ENCODE measurements around the gene RASL10B. TPM values are rescaled to one million over a fixed set of nuclear protein-coding genes. Genes with fewer than 3 reads are reported as not detected.

Gene RASL10B
- total and polyA plus RNA-seq, 2 donors (not counting 1 experiment from before 2014, with no cell fraction given) = 0.78 to 1.5 TPM

DNA sequence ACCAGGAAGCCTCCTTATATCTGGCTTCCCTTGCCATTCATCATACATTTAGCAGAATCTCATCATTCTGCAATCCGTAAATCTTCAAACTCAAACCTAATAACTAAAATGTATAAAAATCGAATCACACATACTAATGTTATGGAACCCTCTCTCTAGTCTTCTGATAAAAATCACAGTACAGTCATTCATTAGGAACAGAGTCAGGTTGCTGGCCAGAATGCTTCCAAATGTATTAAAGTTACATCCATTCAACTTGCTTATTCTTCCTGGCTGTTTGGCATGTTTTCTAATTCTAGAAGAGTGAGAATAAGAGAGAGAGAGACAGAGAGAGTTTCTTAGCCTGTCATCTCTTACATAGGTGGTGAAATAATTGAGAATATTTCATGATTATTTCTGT, 16.5 kb upstream of the RASL10B start:
- no peaks in the 10 kb centered on the region for H3K79me2 ChIP-seq (ENCODE audit: control insufficient read depth, insufficient read depth, low read length)
- H3K4me3 ChIP-seq (replicated peaks in 1 of 4; ENCODE audit: control extremely low read depth in 1 of 4, insufficient read depth in 1 of 4, low read depth in 3 of 4, low read length in 4 of 4) = no peak overlapping the region
- peaks cover 5% of the 10 kb centered on the region for H3K4me1 ChIP-seq (ENCODE audit: control insufficient read depth, extremely low read depth, insufficient read depth, low read length)
- H2AFZ ChIP-seq (ENCODE audit: low read length) = no peak overlapping the region
- H3K27ac ChIP-seq (ENCODE audit: insufficient read depth, low read length) = no peak overlapping the region
- no peak for DNase-seq (ENCODE audit: low read depth in 2 of 2)
- no peaks in the 10 kb centered on the region for H3K9me3 ChIP-seq (ENCODE audit: control insufficient read depth, insufficient read depth, low read depth, low read length)
- H4K20me1 ChIP-seq (ENCODE audit: control insufficient read depth, extremely low read depth, insufficient read depth, low read length) = no peaks in the 10 kb centered on the region
- TF ChIP-seq EZH2 (IDR thresholded peaks at IDR 0.05; ENCODE audit: low read length, missing control alignments) = no peak
- TF ChIP-seq, protein P1, sequence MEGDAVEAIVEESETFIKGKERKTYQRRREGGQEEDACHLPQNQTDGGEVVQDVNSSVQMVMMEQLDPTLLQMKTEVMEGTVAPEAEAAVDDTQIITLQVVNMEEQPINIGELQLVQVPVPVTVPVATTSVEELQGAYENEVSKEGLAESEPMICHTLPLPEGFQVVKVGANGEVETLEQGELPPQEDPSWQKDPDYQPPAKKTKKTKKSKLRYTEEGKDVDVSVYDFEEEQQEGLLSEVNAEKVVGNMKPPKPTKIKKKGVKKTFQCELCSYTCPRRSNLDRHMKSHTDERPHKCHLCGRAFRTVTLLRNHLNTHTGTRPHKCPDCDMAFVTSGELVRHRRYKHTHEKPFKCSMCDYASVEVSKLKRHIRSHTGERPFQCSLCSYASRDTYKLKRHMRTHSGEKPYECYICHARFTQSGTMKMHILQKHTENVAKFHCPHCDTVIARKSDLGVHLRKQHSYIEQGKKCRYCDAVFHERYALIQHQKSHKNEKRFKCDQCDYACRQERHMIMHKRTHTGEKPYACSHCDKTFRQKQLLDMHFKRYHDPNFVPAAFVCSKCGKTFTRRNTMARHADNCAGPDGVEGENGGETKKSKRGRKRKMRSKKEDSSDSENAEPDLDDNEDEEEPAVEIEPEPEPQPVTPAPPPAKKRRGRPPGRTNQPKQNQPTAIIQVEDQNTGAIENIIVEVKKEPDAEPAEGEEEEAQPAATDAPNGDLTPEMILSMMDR (conservative IDR thresholded peaks at IDR 0.05 in 1 of 2, IDR thresholded peaks at IDR 0.05 in 1 of 2; ENCODE audit: low read depth in 1 of 2, low read length in 2 of 2) = no peak
- H3K27me3 ChIP-seq (ENCODE audit: control insufficient read depth, insufficient read depth, low read length) = no peaks in the 10 kb centered on the region
- no peak overlapping the region for H3K4me2 ChIP-seq (ENCODE audit: extremely low read depth, insufficient read depth, low read length)
- H3K36me3 ChIP-seq (ENCODE audit: control insufficient read depth, insufficient read depth, low read length) = peaks cover 2% of the 10 kb centered on the region
- no peak overlapping the region for H3K9ac ChIP-seq (ENCODE audit: insufficient read depth, low read length)

DNA sequence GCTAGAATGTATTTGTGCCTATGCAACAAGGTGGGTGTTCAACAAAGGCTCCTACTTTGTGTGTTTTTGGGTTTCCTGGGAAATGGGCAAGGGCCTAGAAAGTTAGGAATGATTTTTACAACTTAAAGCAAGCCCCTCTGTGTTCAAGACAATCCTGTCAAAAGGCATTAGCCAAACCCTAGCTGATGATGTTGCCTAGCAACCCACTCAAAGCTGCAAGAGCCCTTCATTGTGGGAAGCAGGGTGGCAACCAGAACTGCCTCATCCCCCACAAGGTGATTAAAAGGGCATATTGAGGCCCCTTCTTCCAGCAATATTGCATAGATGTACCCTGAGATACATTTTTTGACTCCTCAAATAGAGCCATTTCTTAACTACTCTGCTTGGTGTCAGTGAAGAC, 16.0 kb upstream of the RASL10B start:
- Histone ChIP-seq H3K27me3 (ENCODE audit: control insufficient read depth, insufficient read depth, low read length) (no peaks in the 10 kb centered on the region), H3K9ac (ENCODE audit: insufficient read depth, low read length) (no peak overlapping the region), H4K20me1 (ENCODE audit: control insufficient read depth, extremely low read depth, insufficient read depth, low read length) (no peaks in the 10 kb centered on the region), H3K79me2 (ENCODE audit: control insufficient read depth, insufficient read depth, low read length) (no peaks in the 10 kb centered on the region), H3K4me1 (ENCODE audit: control insufficient read depth, extremely low read depth, insufficient read depth, low read length) (peaks cover 5% of the 10 kb centered on the region), H3K9me3 (ENCODE audit: control insufficient read depth, insufficient read depth, low read depth, low read length) (no peaks in the 10 kb centered on the region), H3K36me3 (ENCODE audit: control insufficient read depth, insufficient read depth, low read length) (peaks cover 2% of the 10 kb centered on the region), H3K4me3 (replicated peaks in 1 of 4; ENCODE audit: control extremely low read depth in 1 of 4, insufficient read depth in 1 of 4, low read depth in 3 of 4, low read length in 4 of 4) (no peak overlapping the region), H3K4me2 (ENCODE audit: extremely low read depth, insufficient read depth, low read length) (no peak overlapping the region), H3K27ac (ENCODE audit: insufficient read depth, low read length) (no peak overlapping the region), H2AFZ (ENCODE audit: low read length) (no peak overlapping the region)
- no peak for TF ChIP-seq EZH2 (IDR thresholded peaks at IDR 0.05; ENCODE audit: low read length, missing control alignments)
- TF ChIP-seq, protein P1 (conservative IDR thresholded peaks at IDR 0.05 in 1 of 2, IDR thresholded peaks at IDR 0.05 in 1 of 2; ENCODE audit: low read depth in 1 of 2, low read length in 2 of 2) = no peak
- DNase-seq (ENCODE audit: low read depth in 2 of 2) = no peak

DNA sequence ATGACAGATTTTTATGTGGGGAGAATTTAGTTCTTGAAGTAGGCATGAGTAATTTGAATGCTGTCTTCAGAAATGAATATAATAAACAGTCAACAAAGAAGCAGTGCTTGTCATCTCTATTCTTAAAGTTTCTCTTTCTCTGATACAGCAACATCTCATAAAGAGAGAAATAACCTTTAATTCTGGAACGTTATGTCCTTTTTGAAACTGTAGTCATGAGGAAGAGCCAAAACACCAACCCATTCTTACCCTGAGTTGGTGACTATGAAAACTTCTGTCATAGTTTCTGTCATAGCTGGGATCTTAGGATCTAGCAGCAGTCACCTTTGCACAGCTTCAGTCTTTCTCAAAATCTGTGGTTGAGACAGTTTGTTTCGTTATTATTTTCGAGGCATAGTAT, 15.3 kb upstream of the RASL10B start:
- Histone ChIP-seq H3K4me2 (ENCODE audit: extremely low read depth, insufficient read depth, low read length) (no peak overlapping the region), H3K4me3 (replicated peaks in 1 of 4; ENCODE audit: control extremely low read depth in 1 of 4, insufficient read depth in 1 of 4, low read depth in 3 of 4, low read length in 4 of 4) (no peak overlapping the region), H3K27me3 (ENCODE audit: control insufficient read depth, insufficient read depth, low read length) (no peaks in the 10 kb centered on the region), H3K79me2 (ENCODE audit: control insufficient read depth, insufficient read depth, low read length) (no peaks in the 10 kb centered on the region), H3K9me3 (ENCODE audit: control insufficient read depth, insufficient read depth, low read depth, low read length) (no peaks in the 10 kb centered on the region), H3K27ac (ENCODE audit: insufficient read depth, low read length) (no peak overlapping the region), H3K36me3 (ENCODE audit: control insufficient read depth, insufficient read depth, low read length) (peaks cover 2% of the 10 kb centered on the region), H3K9ac (ENCODE audit: insufficient read depth, low read length) (no peak overlapping the region), H2AFZ (ENCODE audit: low read length) (no peak overlapping the region), H3K4me1 (ENCODE audit: control insufficient read depth, extremely low read depth, insufficient read depth, low read length) (peaks cover 5% of the 10 kb centered on the region), H4K20me1 (ENCODE audit: control insufficient read depth, extremely low read depth, insufficient read depth, low read length) (no peaks in the 10 kb centered on the region)
- DNase-seq (ENCODE audit: low read depth in 2 of 2) = no peak
- TF ChIP-seq EZH2 (IDR thresholded peaks at IDR 0.05; ENCODE audit: low read length, missing control alignments) = no peak
- TF ChIP-seq, protein P1 (conservative IDR thresholded peaks at IDR 0.05 in 1 of 2, IDR thresholded peaks at IDR 0.05 in 1 of 2; ENCODE audit: low read depth in 1 of 2, low read length in 2 of 2) = no peak
